Left ventricle myocardium inferior (tissue), 1 donor: ENCODE data around the gene GRB2. TPM values are rescaled to one million over a fixed set of nuclear protein-coding genes. Genes with fewer than 3 reads are reported as not detected.
"Not testable (repeated sequence)": the region's sequence is repeated elsewhere in the genome, so short reads cannot be mapped to it uniquely, and the experiment has no call there.

Experiments used
- DNase-seq: peaks from one replicate; pipeline ENCODE4 v3.0.0-alpha.2; 2020
- H3K27ac ChIP-seq: fragments of 200-600 bp; replicated peaks from 2 replicates; pipeline ENCODE4 v1.8.0; 2021
- H3K27me3 ChIP-seq: fragments of 200-600 bp; 2 replicates; pipeline ENCODE4 v1.8.0; 2021; ENCODE audit warnings: low read depth
- H3K36me3 ChIP-seq: fragments of 200-600 bp; 2 replicates; pipeline ENCODE4 v1.8.0; 2021
- H3K4me1 ChIP-seq: fragments of 200-600 bp; 2 replicates; pipeline ENCODE4 v1.8.0; 2021
- H3K4me3 ChIP-seq: fragments of 200-600 bp; 2 replicates; pipeline ENCODE4 v1.8.0; 2021; ENCODE audit warnings: mild to moderate bottlenecking, moderate library complexity
- H3K9me3 ChIP-seq: fragments of 200-600 bp; replicated peaks from 2 replicates; pipeline ENCODE4 v1.8.0; 2021
- CTCF ChIP-seq: fragments of 200-600 bp; IDR thresholded peaks from 2 replicates; pipeline ENCODE4 v1.8.0; 2021; ENCODE audit warnings: antibody characterized with exemption, mild to moderate bottlenecking, borderline replicate concordance
- intact Hi-C: fragments of 100-400 bp; cut with micrococcal nuclease; formaldehyde crosslinking; loops from one replicate; pipeline ENCODE4 v1.11.0; 2022
- total RNA-seq: library from RNA; stranded (reverse); fragmentation: NEBNext Ultra II Directional; extraction: Animal tissue kit (Norgen Biotek cat#: 25700); gene quantifications from one replicate; pipeline ENCODE4 v1.2.1, GENCODE V29; 2021
- donor health status: DM: no; HTN: yes; CAD: no; lungs with severe emphysema.

Gene GRB2
- total RNA-seq, 1 donor from 2014 or later, result 42.2 TPM

- H3K36me3 ChIP-seq, result no peaks in the 10 kb centered on the region
- H3K4me1 ChIP-seq, result no peaks in the 10 kb centered on the region
- H3K27me3 ChIP-seq, result no peaks in the 10 kb centered on the region
- H3K9me3 ChIP-seq, result no peaks in the 10 kb centered on the region
- no peak for DNase-seq
- no peak overlapping the region for H3K27ac ChIP-seq
- intact Hi-C loops, result no loop called here
- no peak for TF ChIP-seq CTCF
- H3K4me3 ChIP-seq, result no peak overlapping the region
Measured at GRCh38 chr17:75301502-75302206, 103.8 kb downstream of the GRB2 start.

- intact Hi-C loops, result no loop called here
- Histone ChIP-seq H3K4me1 (no peaks in the 10 kb centered on the region), H3K27me3 (no peaks in the 10 kb centered on the region), H3K27ac (no peak overlapping the region), H3K36me3 (no peaks in the 10 kb centered on the region), H3K4me3 (no peak overlapping the region), H3K9me3 (no peaks in the 10 kb centered on the region)
- TF ChIP-seq CTCF, result no peak
- DNase-seq, result no peak
Measured at GRCh38 chr17:75301049-75301448, 104.4 kb downstream of the GRB2 start.

GRCh38 chr17:75300280-75300679 is 105.2 kb downstream of the GRB2 start:
- Histone ChIP-seq H3K27me3 (no peaks in the 10 kb centered on the region), H3K4me1 (no peaks in the 10 kb centered on the region), H3K36me3 (no peaks in the 10 kb centered on the region), H3K9me3 (no peaks in the 10 kb centered on the region), H3K4me3 (no peak overlapping the region), H3K27ac (no peak overlapping the region)
- intact Hi-C loops, result no loop called here
- no peak for TF ChIP-seq CTCF
- DNase-seq, result no peak

GRCh38 chr17:75295201-75296158 is 110.0 kb downstream of the GRB2 start:
- TF ChIP-seq CTCF, result no peak
- intact Hi-C loops, result no loop called here

GRCh38 chr17:75292810-75293448 is 112.5 kb downstream of the GRB2 start:
- H3K9me3 ChIP-seq, H3K4me3 ChIP-seq, H3K36me3 ChIP-seq, H3K27me3 ChIP-seq, H3K27ac ChIP-seq, intact Hi-C loops: not testable (repeated sequence)
- peaks cover 17% of the 10 kb centered on the region for H3K4me1 ChIP-seq
- peak; percentile 26 for DNase-seq

More at GRCh38 chr17:75295201-75296158, 110.0 kb downstream of the GRB2 start:
- no peaks in the 10 kb centered on the region for H3K27me3 ChIP-seq
- no peak overlapping the region for H3K4me3 ChIP-seq
- H3K4me1 ChIP-seq, result no peaks in the 10 kb centered on the region
- H3K36me3 ChIP-seq, result no peaks in the 10 kb centered on the region
- H3K9me3 ChIP-seq, result no peaks in the 10 kb centered on the region
- DNase-seq, result no peak
- H3K27ac ChIP-seq, result peak overlapping the region; percentile 60
